ENCODE results near the gene ZNF610.

DNA sequence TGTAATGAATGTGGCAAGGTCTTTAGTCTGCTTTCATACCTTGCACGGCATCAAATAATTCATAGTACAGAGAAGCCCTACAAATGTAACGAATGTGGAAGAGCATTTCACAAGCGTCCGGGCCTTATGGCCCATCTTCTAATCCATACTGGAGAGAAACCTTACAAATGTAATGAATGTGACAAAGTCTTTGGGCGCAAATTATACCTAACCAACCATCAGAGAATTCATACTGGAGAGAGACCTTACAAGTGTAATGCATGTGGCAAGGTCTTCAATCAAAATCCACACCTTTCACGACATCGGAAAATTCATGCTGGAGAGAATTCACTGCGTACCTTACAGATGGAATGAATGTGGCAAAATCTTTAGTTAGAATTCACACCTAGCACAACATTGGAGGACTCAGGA, 30.4 kb downstream of the ZNF610 start:
- TF ChIP-seq EZH2 (IDR thresholded peaks at IDR 0.05; ENCODE audit: insufficient read depth, poor library complexity, severe bottlenecking) (no peak), EZH2phosphoT487 (IDR thresholded peaks at IDR 0.05; ENCODE audit: insufficient read depth, low read depth) (no peak)
